GM12878 (cell line): ENCODE measurements around the gene DYSF. TPM values are rescaled to one million over a fixed set of nuclear protein-coding genes. Genes with fewer than 3 reads are reported as not detected.

Experiments used
- ATAC-seq: fragments of 200-7000 bp; cut with Tn5 transposase; 3 replicates; pipeline ENCODE4 v1.9.1; 2020; ENCODE audit warnings: mild to moderate bottlenecking, moderate library complexity
- BruUV-seq: library from RNA; stranded (reverse); fragments of 400-500 nt; replicated peaks from 2 replicates; lab custom pipeline; 2021; lab: Mats Ljungman, UMichigan
- CTCF ChIA-PET: fragments of 300-600 bp; sonication (Branson Sonifier 250); formaldehyde crosslinking; extraction: SDS; loops from one replicate; lab custom pipeline; 2021; ENCODE audit warnings: inconsistent platforms; lab: Yijun Ruan, JAX
- POLR2A ChIA-PET: fragments of 350-600 bp; formaldehyde crosslinking; extraction: SDS; loops from one replicate; lab custom pipeline; 2021; ENCODE audit warnings: inconsistent platforms; lab: Charles Lee
- RAD21 ChIA-PET: fragments of 300-600 bp; sonication (Branson Sonifier 250); formaldehyde crosslinking; loops from one replicate; lab custom pipeline; 2023; ENCODE audit warnings: antibody characterized with exemption; ENCODE audit not compliant: unreplicated experiment; lab: Charles Lee
- SMC1A ChIA-PET: fragments of 300-600 bp; sonication (Branson Sonifier 250); formaldehyde crosslinking; loops from one replicate; lab custom pipeline; 2023; ENCODE audit not compliant: unreplicated experiment, uncharacterized antibody; lab: Charles Lee
- DNase-seq: peaks from one replicate; pipeline ENCODE4 v3.0.0-alpha.2; 2011; ENCODE audit warnings: low read depth, low spot score
- FAIRE-seq: peaks from 3 replicates; lab custom pipeline; 2011; peaks lifted over from hg19 to GRCh38; lab: Jason Lieb, UNC
- H2AFZ ChIP-seq: 2 replicates; pipeline ENCODE4 v1.6.0; 2011; ENCODE audit warnings: low read depth, low read length, control low read depth; ENCODE audit not compliant: control insufficient read depth
- H3K27ac ChIP-seq: 2 replicates; pipeline ENCODE4 v1.5.1; 2011; ENCODE audit warnings: control low read depth; ENCODE audit not compliant: control insufficient read depth, insufficient read depth
- H3K27me3 ChIP-seq, 2 experiments: replicated peaks in 1 of 2; 2 replicates each; pipeline versions ENCODE4 v1.6.0 to v1.6.1; 2011; ENCODE audit warnings: low read length in 1 of 2; ENCODE audit not compliant: control insufficient read depth in 2 of 2, insufficient read depth in 2 of 2
- H3K36me3 ChIP-seq, 2 experiments: 2 replicates each; pipeline ENCODE4 v1.5.1; 2011; ENCODE audit warnings: low read length in 1 of 2; ENCODE audit not compliant: control insufficient read depth in 2 of 2, insufficient read depth in 2 of 2
- H3K4me1 ChIP-seq: 2 replicates; pipeline ENCODE4 v1.6.1; 2011; ENCODE audit warnings: mild to moderate bottlenecking, low read length, moderate library complexity, mixed read lengths; ENCODE audit not compliant: control insufficient read depth, insufficient read depth
- H3K4me2 ChIP-seq: 2 replicates; pipeline ENCODE4 v1.6.0; 2011; ENCODE audit warnings: control low read depth; ENCODE audit not compliant: control insufficient read depth, insufficient read depth
- H3K4me3 ChIP-seq: fragments of 200-600 bp; sonication (generic); 2 replicates; pipeline ENCODE4 v1.5.1; 2016
- H3K79me2 ChIP-seq: 2 replicates; pipeline ENCODE4 v1.6.0; 2011; ENCODE audit warnings: low read length; ENCODE audit not compliant: control insufficient read depth, insufficient read depth
- H3K9ac ChIP-seq: 2 replicates; pipeline ENCODE4 v1.8.0; 2011; ENCODE audit warnings: low read length, control low read depth, mixed read lengths; ENCODE audit not compliant: control insufficient read depth, insufficient read depth
- H3K9me3 ChIP-seq: replicated peaks from 3 replicates; pipeline ENCODE4 v1.5.1; 2011; ENCODE audit warnings: mild to moderate bottlenecking, low read length; ENCODE audit not compliant: control insufficient read depth, insufficient read depth
- H4K20me1 ChIP-seq: 2 replicates; pipeline ENCODE4 v1.6.0; 2011; ENCODE audit not compliant: control insufficient read depth, insufficient read depth
- BCL11A ChIP-seq: IDR thresholded peaks from 2 replicates; pipeline ENCODE4 v1.6.1; 2011; ENCODE audit warnings: low read depth, low read length
- ETV6 ChIP-seq, 2 experiments: fragments of 450-650 bp in 1 of 2; IDR thresholded peaks in 1 of 2; conservative IDR thresholded peaks in 1 of 2; 2 replicates each; pipeline ENCODE4 v1.6.1; 2014; ENCODE audit warnings: antibody characterized with exemption in 1 of 2, borderline replicate concordance in 1 of 2, low read depth in 1 of 2, mild to moderate bottlenecking in 1 of 2, moderate library complexity in 1 of 2
- MEF2B ChIP-seq: fragments of 450-650 bp; IDR thresholded peaks from 2 replicates; pipeline ENCODE4 v1.6.1; 2018; ENCODE audit warnings: mild to moderate bottlenecking, moderate library complexity; ENCODE audit not compliant: partially characterized antibody, poor library complexity, severe bottlenecking
- NFYA ChIP-seq: IDR thresholded peaks from 2 replicates; pipeline ENCODE4 v1.6.1; 2011; ENCODE audit warnings: low read depth, mild to moderate bottlenecking, low read length, improper control_type of control experiment, borderline replicate concordance
- PKNOX1 ChIP-seq: fragments of 450-650 bp; IDR thresholded peaks from 2 replicates; pipeline ENCODE4 v1.6.1; 2016; ENCODE audit warnings: mild to moderate bottlenecking
- PRDM15 ChIP-seq: fragments of 450-650 bp; formaldehyde crosslinking; IDR thresholded peaks from 2 replicates; pipeline ENCODE4 v1.4.0; 2020; ENCODE audit warnings: mild to moderate bottlenecking, moderate library complexity
- RELB ChIP-seq: fragments of 450-650 bp; IDR thresholded peaks from 2 replicates; pipeline ENCODE4 v1.6.1; 2017; ENCODE audit warnings: low read depth, mild to moderate bottlenecking, moderate library complexity
- SMC3 ChIP-seq: IDR thresholded peaks from 2 replicates; pipeline ENCODE4 v1.6.1; 2011; ENCODE audit warnings: low read length, improper control_type of control experiment, borderline replicate concordance
- YBX1 ChIP-seq: fragments of 450-650 bp; IDR thresholded peaks from 2 replicates; pipeline ENCODE4 v1.6.1; 2016; ENCODE audit warnings: antibody characterized with exemption
- WGBS: methylation state at CpG from one replicate; pipeline ENCODE4 v1.1.6; 2016; ENCODE audit warnings: low lambda C conversion rate; ENCODE audit not compliant: insufficient replicate concordance, insufficient coverage; ENCODE audit errors: missing lambda C conversion rate; 5-methylcytosine and 5-hydroxymethylcytosine counted together
- in situ Hi-C: fragments of 300-500 bp; cut with MboI; formaldehyde crosslinking; loops from 9 replicates; pipeline ENCODE4 v1.14.3; 2018; ENCODE audit warnings: mixed read lengths
- intact Hi-C: fragments of 100-400 bp; cut with micrococcal nuclease; formaldehyde crosslinking; loops from one replicate; pipeline ENCODE4 v1.14.2; 2022; ENCODE audit not compliant: unreplicated experiment
- polyA plus RNA-seq, 11 experiments: library from polyadenylated mRNA; depleted of rRNA in 4 of 11; unstranded in 6 of 11; stranded (reverse) in 5 of 11; fragments of >200 nt; fragmentation: Nextera tagmentation in 4 of 11; fragmentation: Illumina TruSeq in 1 of 11; extraction: Ambion mirVana in 4 of 11; extraction: Trizol in 1 of 11; gene quantifications; 1 replicate in 1 of 11; 2 replicates in 10 of 11; pipeline versions ENCODE4 v1.2.1 to v1.2.3, GENCODE V29; 2011 to 2016; ENCODE audit warnings: inconsistent platforms in 2 of 11, missing spikeins in 2 of 11, low read depth in 1 of 11
- total RNA-seq, 4 experiments: library from RNA; depleted of rRNA in 3 of 4; stranded (reverse); fragments of >200 nt in 3 of 4; fragmentation: Illumina TruSeq in 1 of 4; extraction: Trizol in 1 of 4; gene quantifications; 2 replicates each; pipeline versions ENCODE4 v1.2.1 to v1.2.3, GENCODE V29; 2013 to 2021

DYSF gene
- total and polyA plus RNA-seq, 10 of the 15 experiments (the other 5 are each of a cell fraction or from before 2014, with no cell fraction given), result under 0.01 to 0.15 (median 0.03) TPM; not detected in 7

GRCh38 chr2:71575966-71576365 is 122.6 kb downstream of the DYSF start:
- TF ChIP-seq PKNOX1 (peak; percentile 62), YBX1 (no peak)
- ChIA-PET POLR2A (no interaction called here), CTCF (no interaction called here), SMC1A (no interaction called here), RAD21 (no interaction called here)
- H3K27ac ChIP-seq, result no peak overlapping the region
- intact Hi-C loops, result no loop called here
- H3K36me3 ChIP-seq, result no peaks in the 10 kb centered on the region
- H3K79me2 ChIP-seq, result no peaks in the 10 kb centered on the region
- H3K9me3 ChIP-seq, result no peaks in the 10 kb centered on the region; the same call in 2 of the 3 replicates
- ATAC-seq, result no peak
- no peaks in the 10 kb centered on the region; a peak in 1 of 4 replicates for H3K27me3 ChIP-seq
- no peak overlapping the region for H3K4me3 ChIP-seq
- in situ Hi-C loops, result no loop called here
- FAIRE-seq, result no peak
- BruUV-seq, result no TSS peak
- 54% methylated on average over 5 of the region's 5 CpGs for WGBS
- H3K9ac ChIP-seq, result no peak overlapping the region
- H2AFZ ChIP-seq, result no peak overlapping the region
- H3K4me2 ChIP-seq, result no peak overlapping the region
- no peak for DNase-seq
- no peaks in the 10 kb centered on the region for H4K20me1 ChIP-seq
- H3K4me1 ChIP-seq, result no peaks in the 10 kb centered on the region

- no TSS peak for BruUV-seq
- no peak overlapping the region for H3K4me2 ChIP-seq
- H4K20me1 ChIP-seq, result no peaks in the 10 kb centered on the region
- H3K79me2 ChIP-seq, result no peaks in the 10 kb centered on the region
- DNase-seq, result no peak
- H3K4me1 ChIP-seq, result no peaks in the 10 kb centered on the region
- no peak overlapping the region for H3K4me3 ChIP-seq
- H2AFZ ChIP-seq, result no peak overlapping the region
- WGBS, result 44% methylated on average over 13 of the region's 16 CpGs
- ChIA-PET RAD21 (no interaction called here), SMC1A (no interaction called here), POLR2A (no interaction called here), CTCF (no interaction called here)
- intact Hi-C loops, result no loop called here
- no peaks in the 10 kb centered on the region; the same call in 2 of the 3 replicates for H3K9me3 ChIP-seq
- H3K27ac ChIP-seq, result no peak overlapping the region
- H3K9ac ChIP-seq, result no peak overlapping the region
- no peaks in the 10 kb centered on the region for H3K36me3 ChIP-seq
- ATAC-seq, result no peak
- no peaks in the 10 kb centered on the region; a peak in 1 of 4 replicates for H3K27me3 ChIP-seq
- no peak for FAIRE-seq
- in situ Hi-C loops, result no loop called here
- no peak for TF ChIP-seq RELB
- no peak for TF ChIP-seq MEF2B
- TF ChIP-seq ETV6 (conservative IDR thresholded peaks at IDR 0.05 in 1 of 2, IDR thresholded peaks at IDR 0.05 in 1 of 2; ENCODE audit: borderline replicate concordance in 1 of 2, low read depth in 1 of 2), result no peak
- no peak for TF ChIP-seq BCL11A
- TF ChIP-seq SMC3, result no peak
- no peak for TF ChIP-seq NFYA
- TF ChIP-seq PRDM15 (CRISPR knock-in tag), result no peak
Measured at GRCh38 chr2:71576541-71576940, 123.2 kb downstream of the DYSF start.
